Activated CD8-positive, alpha-beta memory T cell treated with anti-CD3 and anti-CD28 coated beads for 48 hours (primary cell): ENCODE data around the gene NOXO1.
A peak's percentile ranks its signal among the peaks of the same experiment; 100 is the strongest.
"Not testable (repeated sequence)": the region's sequence is repeated elsewhere in the genome, so short reads cannot be mapped to it uniquely, and the experiment has no call there.

Source experiments
- DNase-seq, 3 experiments: peaks; one replicate each; pipeline ENCODE4 v3.0.0-alpha.2; 2020; ENCODE audit warnings: low read depth in 2 of 3, low spot score in 2 of 3

NOXO1 gene

GRCh38 chr16:1963806-1964505, 17.3 kb downstream of the NOXO1 start:
- no peak for DNase-seq

DNA sequence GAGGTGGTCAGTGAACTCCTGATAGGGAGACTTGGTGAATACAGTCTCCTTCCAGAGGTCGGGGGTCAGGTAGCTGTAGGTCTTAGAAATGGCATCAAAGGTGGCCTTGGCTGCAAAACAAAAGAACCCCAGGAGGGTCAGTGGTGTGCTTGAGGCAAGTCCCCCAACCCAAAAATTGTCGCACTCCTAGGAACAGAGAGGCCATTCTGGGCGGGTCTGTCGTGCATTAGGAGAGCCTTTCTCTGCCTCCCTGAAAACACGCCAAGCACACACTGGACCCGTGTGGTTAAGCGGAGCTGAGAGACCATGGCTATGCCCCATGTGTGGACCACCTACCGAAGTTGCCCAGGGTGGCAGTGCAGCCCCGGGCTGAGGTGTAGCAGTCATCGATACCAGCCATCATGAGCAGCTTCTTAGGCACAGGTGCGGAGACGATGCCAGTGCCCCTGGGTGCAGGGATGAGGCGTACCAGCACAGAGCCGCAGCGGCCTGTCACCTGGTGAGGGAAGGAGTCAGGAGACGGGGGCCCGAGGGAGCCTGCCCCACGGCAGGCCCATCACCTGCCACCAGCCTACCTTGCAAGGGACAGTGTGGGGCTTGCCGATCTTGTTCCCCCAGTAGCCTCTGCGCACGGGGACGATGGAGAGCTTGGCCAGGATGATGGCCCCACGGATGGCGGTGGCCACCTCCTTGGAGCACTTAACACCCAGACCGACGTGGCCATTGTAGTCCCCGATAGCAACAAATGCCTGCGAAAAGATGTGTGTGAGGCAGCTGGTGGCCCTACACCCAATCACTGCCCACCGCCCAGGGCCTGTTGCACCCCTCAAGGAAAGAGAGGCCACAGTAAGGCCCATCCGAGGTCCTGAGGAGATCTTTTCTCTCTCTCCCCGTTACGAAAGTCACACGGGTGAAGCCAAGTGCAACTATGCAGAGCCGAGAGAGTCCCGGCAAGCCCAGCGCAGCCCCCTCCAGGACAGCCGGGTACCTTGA, 18.8 kb downstream of the NOXO1 start:
- not testable (repeated sequence) for DNase-seq

- DNase-seq = no peak
Measured at GRCh38 chr16:1961651-1962067, 19.6 kb downstream of the NOXO1 start.

- DNase-seq = no peak
Measured at GRCh38 chr16:1960665-1961630, 20.3 kb downstream of the NOXO1 start.

DNA sequence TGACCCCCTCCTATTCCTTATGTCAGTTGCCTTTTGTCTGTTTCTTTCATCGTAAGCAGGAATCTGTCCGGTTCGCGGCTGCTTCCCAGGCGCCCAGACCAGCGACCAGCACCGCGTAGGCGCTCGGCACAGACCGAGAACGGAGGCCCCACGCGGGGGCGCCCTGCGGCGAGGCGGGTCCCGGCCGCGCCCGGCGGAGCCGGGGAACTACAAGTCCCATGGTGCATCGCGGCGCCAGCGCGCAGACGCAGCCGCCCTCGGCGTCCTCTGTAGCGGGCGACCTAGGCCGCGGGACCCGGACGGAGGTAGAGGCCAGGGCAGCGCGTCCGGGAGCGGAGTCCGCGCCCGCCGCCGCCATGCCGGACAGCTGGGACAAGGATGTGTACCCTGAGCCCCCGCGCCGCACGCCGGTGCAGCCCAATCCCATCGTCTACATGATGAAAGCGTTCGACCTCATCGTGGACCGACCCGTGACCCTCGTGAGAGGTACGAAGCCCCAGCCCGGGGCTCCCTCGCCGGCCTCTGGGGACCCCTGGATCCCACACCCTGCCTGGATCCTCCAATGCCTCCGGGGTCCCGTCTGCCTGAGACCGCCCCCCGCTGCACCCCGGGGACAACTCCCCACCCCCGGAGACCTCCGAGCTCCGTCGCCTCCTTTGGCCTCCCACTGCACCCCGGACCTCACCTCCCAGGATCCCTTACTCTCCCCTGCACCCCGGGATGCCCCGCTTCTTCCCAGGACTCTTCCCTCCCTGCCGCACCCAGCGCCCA, 21.8 kb downstream of the NOXO1 start, which contains the start of gene NDUFB10:
Gene NDUFB10, plus strand, starts transcription at position 270 of the 771 bp plus-strand sequence. Its CDS starts 87 bp downstream, at position 357.
- peak; percentile 76 to 81 (median 81) for DNase-seq

DNA sequence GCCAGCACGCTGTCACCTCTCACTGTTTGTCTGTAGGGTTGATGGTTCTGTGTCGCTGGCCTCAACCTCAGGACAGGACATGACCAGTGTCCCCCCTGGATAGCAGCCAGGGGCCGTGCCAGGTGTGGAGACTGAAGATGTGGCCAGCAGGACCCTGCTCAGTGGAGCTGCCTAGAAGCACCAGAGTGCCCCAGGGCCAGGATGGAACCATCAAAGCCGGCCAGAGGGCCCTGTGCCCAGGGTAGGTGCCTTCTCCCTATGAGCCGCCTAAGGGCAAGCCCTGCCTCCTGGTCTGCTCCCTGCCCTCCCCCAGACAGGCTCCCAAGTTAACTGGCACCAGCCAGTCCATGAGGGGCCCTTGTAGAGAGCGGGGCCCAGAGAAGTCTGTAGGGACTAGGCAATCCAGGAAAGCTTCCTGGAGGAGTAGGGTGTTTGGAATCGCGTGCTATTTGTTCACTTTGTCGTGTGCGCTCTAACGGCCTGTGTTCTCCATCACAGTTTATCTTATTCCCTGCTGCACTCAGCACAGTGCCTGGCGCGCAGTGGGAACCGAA, 22.5 kb downstream of the NOXO1 start:
- DNase-seq = no peak

- not testable (repeated sequence) for DNase-seq
Measured at GRCh38 chr16:1958143-1958491, 23.2 kb downstream of the NOXO1 start.

DNA sequence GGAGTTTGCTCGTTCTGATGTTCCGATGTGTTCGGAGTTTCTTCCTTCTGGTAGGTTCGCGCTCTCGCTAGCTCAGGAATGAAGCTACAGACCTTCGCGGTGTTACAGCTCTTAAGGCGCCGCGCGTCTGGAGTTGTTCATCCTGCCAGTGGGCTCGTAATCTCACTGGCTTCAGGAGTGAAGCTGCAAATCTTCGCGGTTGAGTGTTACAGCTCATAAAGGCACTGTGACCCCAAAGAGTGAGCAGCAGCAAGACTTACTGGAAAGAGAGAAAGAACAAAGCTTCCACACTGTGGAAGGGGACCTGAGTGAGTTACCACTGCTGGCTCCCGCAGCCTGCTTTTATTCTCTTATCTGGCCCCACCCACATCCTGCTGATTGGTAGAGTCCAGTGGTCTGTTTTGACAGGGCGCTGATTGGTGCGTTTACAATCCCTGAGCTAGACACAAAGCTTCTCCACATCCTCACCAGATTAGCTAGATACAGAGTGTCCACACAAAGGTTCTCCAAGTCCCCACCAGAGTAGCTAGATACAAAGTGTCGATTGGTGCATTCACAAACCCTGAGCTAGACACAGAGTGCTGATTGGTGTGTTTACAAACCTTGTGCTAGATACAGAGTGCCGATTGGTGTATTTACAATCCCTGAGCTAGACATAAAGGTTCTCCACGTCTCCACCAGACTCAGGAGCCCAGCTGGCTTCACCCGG, 23.7 kb downstream of the NOXO1 start:
- not testable (repeated sequence) for DNase-seq

DNA sequence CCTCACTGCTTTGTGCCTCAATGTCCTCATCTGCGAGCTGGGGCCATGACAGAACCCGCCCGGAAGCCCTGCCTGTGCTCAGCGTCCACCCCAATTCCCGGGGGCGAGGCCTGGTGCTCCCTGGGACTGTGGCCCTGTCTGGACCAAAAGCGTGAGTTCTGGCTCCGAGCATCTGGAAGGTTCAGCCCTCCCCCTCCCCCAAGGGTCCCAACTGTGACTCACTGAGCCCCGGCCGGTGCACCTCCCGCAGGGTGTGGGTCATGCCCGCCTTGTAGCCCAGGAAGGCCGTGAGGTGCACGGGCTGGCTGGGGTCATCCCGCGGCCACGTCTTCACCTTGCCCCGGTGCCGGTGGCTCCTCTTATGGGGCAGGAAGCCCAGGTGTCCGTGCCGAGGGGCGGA, 27.5 kb downstream of the NOXO1 start:
- DNase-seq = no peak

DNA sequence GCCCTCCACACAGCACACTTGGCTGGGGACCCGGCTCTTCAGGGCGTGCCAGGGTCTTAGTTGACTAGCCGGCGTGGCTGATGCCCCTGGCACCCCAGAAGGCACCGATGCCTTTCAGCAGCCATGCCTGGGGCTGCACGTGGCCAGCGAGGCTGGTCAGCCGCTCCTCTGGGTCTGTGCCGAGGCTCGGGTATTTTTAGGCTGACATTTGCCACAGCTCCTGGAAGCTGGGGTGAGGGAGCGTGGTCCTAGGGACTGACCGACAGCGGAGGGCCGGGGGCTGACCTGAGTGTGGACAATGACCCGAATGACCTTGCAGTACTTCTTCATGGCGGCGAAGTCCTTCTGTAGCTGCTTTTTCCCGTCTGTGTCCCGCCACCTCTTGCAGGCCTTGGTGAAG, 30.7 kb downstream of the NOXO1 start:
- DNase-seq = no peak

- DNase-seq = no peak
Measured at GRCh38 chr16:1950047-1950446, 31.2 kb downstream of the NOXO1 start.

GRCh38 chr16:1949507-1949906, 31.8 kb downstream of the NOXO1 start:
- DNase-seq = no peak

DNA sequence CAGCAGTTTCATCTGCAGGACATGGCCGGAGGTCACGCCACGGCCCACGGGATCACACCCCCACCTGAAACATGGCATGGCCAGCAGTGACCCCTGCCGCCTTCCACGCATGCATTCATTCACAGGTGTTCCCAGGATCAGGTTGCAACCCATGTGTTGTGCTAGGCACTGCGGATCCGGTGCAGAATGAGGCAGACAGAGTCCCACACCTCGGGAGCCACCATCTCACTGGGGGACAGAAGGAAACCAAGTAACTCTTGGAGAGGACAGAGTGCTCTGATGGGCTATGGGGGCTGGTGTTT, 33.9 kb downstream of the NOXO1 start:
- no peak for DNase-seq

DNA sequence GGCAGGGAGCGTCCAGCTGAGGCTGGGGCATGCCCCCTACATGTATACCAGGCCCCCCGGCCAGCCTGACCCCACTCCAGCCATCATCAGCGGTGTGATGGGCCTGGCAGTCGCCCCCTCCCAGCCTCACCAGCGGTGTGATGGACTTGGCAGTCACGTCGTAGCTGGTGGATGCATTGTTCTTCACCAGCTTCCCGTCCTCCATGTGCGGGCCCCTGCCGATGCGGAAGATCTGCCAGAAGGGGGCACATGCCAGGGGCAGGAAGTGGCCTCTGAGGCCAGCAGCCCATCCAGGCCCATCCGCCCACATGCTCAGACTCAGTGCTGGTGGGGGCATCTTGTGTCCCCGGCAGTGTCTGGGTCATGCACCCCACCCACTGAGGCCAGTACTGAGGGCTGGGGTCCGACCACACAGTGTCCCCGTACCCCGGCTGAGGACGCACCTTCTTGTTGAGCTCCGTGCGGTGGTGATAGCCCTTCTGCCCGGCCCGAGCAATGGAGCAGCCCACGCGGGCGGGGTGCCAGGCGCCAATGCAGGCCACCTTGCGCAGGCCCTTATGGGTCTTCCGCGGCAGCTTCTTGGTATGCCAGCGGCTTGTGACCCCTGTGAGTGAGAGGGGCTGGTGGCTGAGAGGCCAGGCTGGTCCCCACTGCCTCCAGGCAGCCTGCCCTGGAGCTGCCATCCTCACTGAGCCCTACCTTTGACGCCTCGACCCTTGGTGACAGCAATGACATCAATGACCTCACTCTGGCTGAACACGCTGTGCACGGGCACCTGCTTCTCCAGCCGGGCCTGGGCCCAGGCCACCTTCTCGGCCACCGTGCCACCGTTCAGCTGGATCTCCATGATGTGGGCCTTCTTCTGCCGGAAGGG, 34.5 kb downstream of the NOXO1 start:
- DNase-seq = no peak

GRCh38 chr16:1945559-1946391, 35.5 kb downstream of the NOXO1 start:
- DNase-seq = no peak

GRCh38 chr16:1944612-1945199, 36.6 kb downstream of the NOXO1 start:
- no peak for DNase-seq
